Measurements from ENCODE around the gene SOX6. TPM values are rescaled to one million over a fixed set of nuclear protein-coding genes. Genes with fewer than 3 reads are reported as not detected.

SOX6 gene
- total RNA-seq, 2 experiments from 2014 or later, result 0.13 TPM; not detected in 1

DNA sequence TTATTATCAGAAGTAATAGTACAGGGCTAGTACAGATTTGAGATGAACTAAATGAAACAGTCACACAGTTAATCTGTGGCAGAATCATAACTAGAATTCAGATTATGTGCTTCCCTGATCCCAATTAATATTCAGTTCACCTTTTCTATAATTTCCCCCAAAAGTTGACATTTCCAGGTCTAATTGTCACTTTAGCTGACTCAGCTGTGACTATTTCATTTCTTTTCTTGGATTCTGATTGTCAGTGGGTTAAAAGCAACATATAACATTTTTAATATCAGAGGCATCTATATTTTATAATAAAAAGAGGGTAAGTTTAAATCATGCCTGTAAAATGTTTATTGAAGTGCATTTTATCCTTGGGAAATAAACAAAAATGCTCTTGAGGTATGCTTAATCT is 28.8 kb upstream of the SOX6 start:
- no peak overlapping the region for H3K4me3 ChIP-seq (ENCODE audit: low read depth, low read length, poor library complexity, severe bottlenecking)
- CTCF ChIA-PET (ENCODE audit: unreplicated experiment), result no interaction called here
- no peak for TF ChIP-seq EZH2phosphoT487 (IDR thresholded peaks at IDR 0.05; ENCODE audit: borderline replicate concordance, low read depth, low read length)
- TF ChIP-seq, protein P1, sequence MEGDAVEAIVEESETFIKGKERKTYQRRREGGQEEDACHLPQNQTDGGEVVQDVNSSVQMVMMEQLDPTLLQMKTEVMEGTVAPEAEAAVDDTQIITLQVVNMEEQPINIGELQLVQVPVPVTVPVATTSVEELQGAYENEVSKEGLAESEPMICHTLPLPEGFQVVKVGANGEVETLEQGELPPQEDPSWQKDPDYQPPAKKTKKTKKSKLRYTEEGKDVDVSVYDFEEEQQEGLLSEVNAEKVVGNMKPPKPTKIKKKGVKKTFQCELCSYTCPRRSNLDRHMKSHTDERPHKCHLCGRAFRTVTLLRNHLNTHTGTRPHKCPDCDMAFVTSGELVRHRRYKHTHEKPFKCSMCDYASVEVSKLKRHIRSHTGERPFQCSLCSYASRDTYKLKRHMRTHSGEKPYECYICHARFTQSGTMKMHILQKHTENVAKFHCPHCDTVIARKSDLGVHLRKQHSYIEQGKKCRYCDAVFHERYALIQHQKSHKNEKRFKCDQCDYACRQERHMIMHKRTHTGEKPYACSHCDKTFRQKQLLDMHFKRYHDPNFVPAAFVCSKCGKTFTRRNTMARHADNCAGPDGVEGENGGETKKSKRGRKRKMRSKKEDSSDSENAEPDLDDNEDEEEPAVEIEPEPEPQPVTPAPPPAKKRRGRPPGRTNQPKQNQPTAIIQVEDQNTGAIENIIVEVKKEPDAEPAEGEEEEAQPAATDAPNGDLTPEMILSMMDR (conservative IDR thresholded peaks at IDR 0.05; ENCODE audit: low read length), result no peak

DNA sequence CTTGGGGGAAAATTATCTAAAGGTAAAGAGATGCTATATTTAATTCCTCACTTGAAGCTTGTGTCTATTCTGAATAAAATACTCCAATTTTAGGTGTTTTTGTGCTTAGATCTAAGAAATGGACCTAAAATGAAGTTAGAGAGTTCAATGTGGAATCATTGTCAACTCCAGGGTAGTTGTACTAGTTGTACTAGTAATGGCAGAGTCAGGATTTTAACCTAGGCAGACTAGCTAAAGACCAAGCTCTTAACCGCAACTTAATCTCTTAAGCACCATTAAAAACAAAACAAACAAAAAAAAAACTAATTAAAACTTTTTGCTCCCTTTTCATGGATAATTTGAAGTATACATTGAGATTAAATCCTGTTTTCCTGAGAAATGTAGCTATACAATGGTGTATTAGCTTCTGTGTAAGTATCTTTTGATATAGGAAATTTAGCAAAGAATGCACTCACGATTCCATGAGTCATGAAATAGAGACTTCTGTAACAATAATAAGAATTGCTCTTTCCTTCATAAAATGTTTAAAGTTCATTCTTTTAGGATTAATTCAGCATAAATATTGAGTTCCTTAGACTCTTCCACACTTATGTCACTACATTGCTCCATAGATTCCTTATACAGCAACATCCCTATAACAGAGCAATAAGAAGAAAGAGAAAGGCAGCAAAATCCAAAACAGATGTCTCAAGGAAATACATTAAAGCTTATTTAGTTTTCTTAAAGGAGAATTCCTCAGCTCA is 26.5 kb upstream of the SOX6 start:
- Histone ChIP-seq H3K36me3 (ENCODE audit: insufficient read depth, low read length) (no peaks in the 10 kb centered on the region), H2AFZ (ENCODE audit: low read length) (no peak overlapping the region), H3K4me2 (ENCODE audit: low read length) (no peak overlapping the region), H3K27ac (ENCODE audit: low read depth, low read length, poor library complexity, severe bottlenecking) (no peak overlapping the region), H3K4me1 (ENCODE audit: insufficient read depth, low read length, poor library complexity, severe bottlenecking) (no peaks in the 10 kb centered on the region), H4K20me1 (ENCODE audit: insufficient read depth, low read length) (no peaks in the 10 kb centered on the region), H3K79me2 (ENCODE audit: insufficient read depth, low read depth, low read length) (no peaks in the 10 kb centered on the region), H3K9me2 (ENCODE audit: insufficient read depth, low read length) (no peaks in the 10 kb centered on the region), H3K9me3 (ENCODE audit: low read length) (no peaks in the 10 kb centered on the region), H3K4me3 (ENCODE audit: low read depth, low read length, poor library complexity, severe bottlenecking) (no peak overlapping the region)
- CTCF ChIA-PET (ENCODE audit: unreplicated experiment), result no interaction called here
- no peak for TF ChIP-seq EZH2phosphoT487 (IDR thresholded peaks at IDR 0.05; ENCODE audit: borderline replicate concordance, low read depth, low read length)
- TF ChIP-seq, protein P1 (conservative IDR thresholded peaks at IDR 0.05; ENCODE audit: low read length), result no peak
- intact Hi-C loops (cut with micrococcal nuclease; ENCODE audit: unreplicated experiment), result no loop called here
- BruUV-seq (replicated peaks), result no TSS peak
- POLR2A ChIA-PET, result interaction anchor here (0.7 to 0.8 kb wide), 2 partner anchors 22 to 273 kb away, joined by 3 read pairs; no protein-coding TSS in a partner anchor
- no peak for DNase-seq (ENCODE audit: low spot score)

More for the DNA sequence above, 28.8 kb upstream of the SOX6 start:
- Histone ChIP-seq H3K9me3 (ENCODE audit: low read length) (no peaks in the 10 kb centered on the region), H3K36me3 (ENCODE audit: insufficient read depth, low read length) (no peaks in the 10 kb centered on the region), H3K9me2 (ENCODE audit: insufficient read depth, low read length) (no peaks in the 10 kb centered on the region), H2AFZ (ENCODE audit: low read length) (no peak overlapping the region), H3K4me2 (ENCODE audit: low read length) (no peak overlapping the region), H3K79me2 (ENCODE audit: insufficient read depth, low read depth, low read length) (no peaks in the 10 kb centered on the region), H4K20me1 (ENCODE audit: insufficient read depth, low read length) (no peaks in the 10 kb centered on the region), H3K27ac (ENCODE audit: low read depth, low read length, poor library complexity, severe bottlenecking) (no peak overlapping the region), H3K4me1 (ENCODE audit: insufficient read depth, low read length, poor library complexity, severe bottlenecking) (no peaks in the 10 kb centered on the region)
- intact Hi-C loops (cut with micrococcal nuclease; ENCODE audit: unreplicated experiment), result no loop called here
- no TSS peak for BruUV-seq (replicated peaks)
- POLR2A ChIA-PET, result no interaction called here
- no peak for DNase-seq (ENCODE audit: low spot score)

DNA sequence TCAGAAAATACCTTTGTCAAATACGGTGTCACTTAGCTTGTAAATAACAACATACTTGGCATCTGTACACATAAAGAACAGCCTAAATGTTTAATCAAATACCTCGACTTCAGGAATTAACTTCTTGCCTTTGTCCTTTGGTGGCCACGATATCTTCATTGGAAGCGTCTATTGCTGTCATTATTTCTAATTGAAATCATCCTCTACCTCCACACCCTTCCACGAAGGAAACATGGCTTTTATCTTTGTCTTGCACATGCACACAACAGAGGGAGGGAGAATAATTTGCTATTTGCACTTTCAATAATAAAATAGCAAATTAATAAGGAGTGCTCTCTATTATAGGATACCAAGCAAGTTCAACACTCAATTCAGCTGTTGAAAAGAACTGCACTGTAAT is 25.8 kb upstream of the SOX6 start:
- Histone ChIP-seq H3K27ac (ENCODE audit: low read depth, low read length, poor library complexity, severe bottlenecking) (no peak overlapping the region), H3K4me2 (ENCODE audit: low read length) (no peak overlapping the region), H3K36me3 (ENCODE audit: insufficient read depth, low read length) (no peaks in the 10 kb centered on the region), H3K4me1 (ENCODE audit: insufficient read depth, low read length, poor library complexity, severe bottlenecking) (no peaks in the 10 kb centered on the region), H3K9me3 (ENCODE audit: low read length) (no peaks in the 10 kb centered on the region), H2AFZ (ENCODE audit: low read length) (no peak overlapping the region), H3K4me3 (ENCODE audit: low read depth, low read length, poor library complexity, severe bottlenecking) (no peak overlapping the region), H3K9me2 (ENCODE audit: insufficient read depth, low read length) (no peaks in the 10 kb centered on the region), H3K79me2 (ENCODE audit: insufficient read depth, low read depth, low read length) (no peaks in the 10 kb centered on the region), H4K20me1 (ENCODE audit: insufficient read depth, low read length) (no peaks in the 10 kb centered on the region)
- BruUV-seq (replicated peaks), result no TSS peak
- no peak for DNase-seq (ENCODE audit: low spot score)
- intact Hi-C loops (cut with micrococcal nuclease; ENCODE audit: unreplicated experiment), result no loop called here
- CTCF ChIA-PET (ENCODE audit: unreplicated experiment), result no interaction called here
- no peak for TF ChIP-seq EZH2phosphoT487 (IDR thresholded peaks at IDR 0.05; ENCODE audit: borderline replicate concordance, low read depth, low read length)
- TF ChIP-seq, protein P1 (conservative IDR thresholded peaks at IDR 0.05; ENCODE audit: low read length), result no peak
- POLR2A ChIA-PET, result interaction anchor here (0.7 kb wide), 1 partner anchor 272 kb away, joined by 3 read pairs; no protein-coding TSS in a partner anchor

All from OCI-LY7 (cell line).